HEK293T (cell line): ENCODE measurements around the gene C1orf210.

ENCODE experiments used
- BHLHE40 ChIP-seq: fragments of 450-650 bp; IDR thresholded peaks from 2 replicates; pipeline ENCODE4 v1.6.1; 2016; ENCODE audit warnings: mild to moderate bottlenecking, moderate library complexity, borderline replicate concordance
- ELF4 ChIP-seq: fragments of 450-650 bp; IDR thresholded peaks from 2 replicates; pipeline ENCODE4 v1.6.1; 2017; ENCODE audit warnings: antibody characterized with exemption
- FOXA1 ChIP-seq: fragments of 450-650 bp; IDR thresholded peaks from 2 replicates; pipeline ENCODE4 v1.6.1; 2016; ENCODE audit warnings: mild to moderate bottlenecking
- FOXK2 ChIP-seq: fragments of 450-650 bp; IDR thresholded peaks from 2 replicates; pipeline ENCODE4 v1.6.1; 2016; ENCODE audit warnings: mild to moderate bottlenecking
- FOXM1 ChIP-seq: fragments of 450-650 bp; IDR thresholded peaks from 2 replicates; pipeline ENCODE4 v1.6.1; 2017; ENCODE audit warnings: mild to moderate bottlenecking, borderline replicate concordance
- HDGF ChIP-seq: fragments of 450-650 bp; IDR thresholded peaks from 2 replicates; pipeline ENCODE4 v1.6.1; 2017; ENCODE audit warnings: antibody characterized with exemption, borderline replicate concordance
- NFRKB ChIP-seq: fragments of 450-650 bp; IDR thresholded peaks from 2 replicates; pipeline ENCODE4 v1.6.1; 2016; ENCODE audit warnings: mild to moderate bottlenecking, moderate library complexity
- SP1 ChIP-seq: fragments of 450-650 bp; IDR thresholded peaks from 2 replicates; pipeline ENCODE4 v1.6.1; 2017
- ZNF384 ChIP-seq: fragments of 450-650 bp; IDR thresholded peaks from 2 replicates; pipeline ENCODE4 v1.6.1; 2016
- TF ChIP-seq, protein P1 (sequence below): fragments of 450-650 bp; IDR thresholded peaks from 2 replicates; pipeline ENCODE4 v1.6.1; 2016

- no peak for TF ChIP-seq BHLHE40
- TF ChIP-seq, protein P1, sequence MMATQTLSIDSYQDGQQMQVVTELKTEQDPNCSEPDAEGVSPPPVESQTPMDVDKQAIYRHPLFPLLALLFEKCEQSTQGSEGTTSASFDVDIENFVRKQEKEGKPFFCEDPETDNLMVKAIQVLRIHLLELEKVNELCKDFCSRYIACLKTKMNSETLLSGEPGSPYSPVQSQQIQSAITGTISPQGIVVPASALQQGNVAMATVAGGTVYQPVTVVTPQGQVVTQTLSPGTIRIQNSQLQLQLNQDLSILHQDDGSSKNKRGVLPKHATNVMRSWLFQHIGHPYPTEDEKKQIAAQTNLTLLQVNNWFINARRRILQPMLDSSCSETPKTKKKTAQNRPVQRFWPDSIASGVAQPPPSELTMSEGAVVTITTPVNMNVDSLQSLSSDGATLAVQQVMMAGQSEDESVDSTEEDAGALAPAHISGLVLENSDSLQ = no peak
- no peak for TF ChIP-seq FOXM1
- TF ChIP-seq FOXK2 = no peak
- TF ChIP-seq SP1 = no peak
- no peak for TF ChIP-seq NFRKB
- TF ChIP-seq FOXA1 = no peak
- no peak for TF ChIP-seq ELF4
- no peak for TF ChIP-seq ZNF384
- no peak for TF ChIP-seq HDGF
Observed at GRCh38 chr1:43251024-43251423, 34.4 kb downstream of the C1orf210 start.
